SHP77 treated with DMSO at 0.1 percent for 48 hours (cell line): ENCODE data around the gene DPP6.

Source experiments
- DNase-seq: peaks from one replicate; lab custom pipeline; 2025; lab: John Stamatoyannopoulos, UW

DPP6 gene

GRCh38 chr7:154598396-154598795, 546.2 kb downstream of the DPP6 start:
- DNase-seq: no peak

- no peak for DNase-seq
Observed at GRCh38 chr7:154598864-154599263, 546.7 kb downstream of the DPP6 start.

GRCh38 chr7:154610903-154611302, 558.7 kb downstream of the DPP6 start:
- DNase-seq: no peak

GRCh38 chr7:154613811-154614210, 561.6 kb downstream of the DPP6 start:
- no peak for DNase-seq

- DNase-seq: no peak
Observed at GRCh38 chr7:154620141-154620755, 568.0 kb downstream of the DPP6 start.

GRCh38 chr7:154623399-154623798, 571.2 kb downstream of the DPP6 start:
- no peak for DNase-seq

- no peak for DNase-seq
Observed at GRCh38 chr7:154627646-154628290, 575.6 kb downstream of the DPP6 start.

- no peak for DNase-seq
Observed at GRCh38 chr7:154628556-154628955, 576.4 kb downstream of the DPP6 start.

- DNase-seq: no peak
Observed at GRCh38 chr7:154631162-154631561, 579.0 kb downstream of the DPP6 start.

- no peak for DNase-seq
Observed at GRCh38 chr7:154633641-154634040, 581.4 kb downstream of the DPP6 start.

- DNase-seq: no peak
Observed at GRCh38 chr7:154638286-154638685, 586.1 kb downstream of the DPP6 start.

- no peak for DNase-seq
Observed at GRCh38 chr7:154640266-154640865, 588.2 kb downstream of the DPP6 start.

GRCh38 chr7:154640917-154641316, 588.7 kb downstream of the DPP6 start:
- no peak for DNase-seq

- DNase-seq: no peak
Observed at GRCh38 chr7:154644366-154644765, 592.2 kb downstream of the DPP6 start.

- DNase-seq: no peak
Observed at GRCh38 chr7:154646126-154647013, 594.2 kb downstream of the DPP6 start.

GRCh38 chr7:154647625-154648024, 595.4 kb downstream of the DPP6 start:
- no peak for DNase-seq

- no peak for DNase-seq
Observed at GRCh38 chr7:154649015-154649414, 596.8 kb downstream of the DPP6 start.

GRCh38 chr7:154649434-154649833, 597.2 kb downstream of the DPP6 start:
- no peak for DNase-seq

GRCh38 chr7:154650275-154650674, 598.1 kb downstream of the DPP6 start:
- DNase-seq: no peak

GRCh38 chr7:154651501-154651900, 599.3 kb downstream of the DPP6 start:
- no peak for DNase-seq

- no peak for DNase-seq
Observed at GRCh38 chr7:154652564-154652963, 600.4 kb downstream of the DPP6 start.

GRCh38 chr7:154653281-154653680, 601.1 kb downstream of the DPP6 start:
- DNase-seq: no peak

- DNase-seq: no peak
Observed at GRCh38 chr7:154656618-154657017, 604.4 kb downstream of the DPP6 start.
